Measurements from ENCODE around the gene TRUB2. TPM values are rescaled to one million over a fixed set of nuclear protein-coding genes. Genes with fewer than 3 reads are reported as not detected.

TRUB2 gene
- total RNA-seq, 1 experiment from 2014 or later: 42.1 TPM

- intact Hi-C loops (cut with micrococcal nuclease): loop anchor here (2.0 kb wide), 1 partner anchor 42 kb away; no protein-coding TSS in a partner anchor
- ChIA-PET CTCF (interaction anchor here (0.6 to 2.2 kb wide), 8 partner anchors 9 to 198 kb away, joined by 3 to 18 read pairs (median 4); partner anchors contain the start of gene CERCAM), POLR2A (interaction anchor here (0.7 to 1.2 kb wide), 6 partner anchors 8 to 331 kb away, joined by 3 to 4 read pairs (median 3); no protein-coding TSS in a partner anchor), RAD21 (ENCODE audit: low non-redundant PET in 1 of 2, low total read pairs in 2 of 2, uncharacterized antibody in 2 of 2, unreplicated experiment in 2 of 2) (interaction anchor here in 1 of 2 experiments (0.6 to 1.2 kb wide), 2 partner anchors 9 to 761 kb away, joined by 3 to 4 read pairs; no protein-coding TSS in a partner anchor)
- TSS peak; percentile 97 for BruUV-seq (replicated peaks)
- Histone ChIP-seq H3K36me3 (ENCODE audit: control insufficient read depth in 1 of 2, insufficient read depth in 2 of 2, low read length in 2 of 2) (no peaks in the 10 kb centered on the region; a peak in 1 of 4 replicates), H3K9me2 (ENCODE audit: insufficient read depth) (no peaks in the 10 kb centered on the region), H3K4me3 (replicated peaks in 1 of 2; ENCODE audit: low read depth in 1 of 2, low read length in 2 of 2) (peak within 1 kb of the TSS; percentile 67 to 91), H3K4me1 (ENCODE audit: control insufficient read depth in 1 of 2, insufficient read depth in 2 of 2, low read length in 2 of 2) (peaks cover 13 to 16% of the 10 kb centered on the region in 2 experiments; a peak in 3 of 4 replicates), H4K20me1 (ENCODE audit: insufficient read depth) (no peaks in the 10 kb centered on the region), H3K27ac (ENCODE audit: low read depth, low read length) (peak within 1 kb of the TSS; percentile 79), H3K9me3 (ENCODE audit: control insufficient read depth in 1 of 2, insufficient read depth in 1 of 2, low read depth in 1 of 2, low read length in 2 of 2) (no peaks in the 10 kb centered on the region), H2AFZ (ENCODE audit: low read depth, low read length, poor library complexity, severe bottlenecking) (peak within 1 kb of the TSS; percentile 76), H3K27me3 (ENCODE audit: insufficient read depth, low read length) (no peaks in the 10 kb centered on the region), H3K9ac (ENCODE audit: low read length) (peak within 1 kb of the TSS; percentile 81), H3K4me2 (ENCODE audit: low read length) (peak within 1 kb of the TSS; percentile 89), H3K79me2 (ENCODE audit: insufficient read depth, low read length) (peaks cover 47% of the 10 kb centered on the region)
- 0 out of 6 replicates have a peak, but pooled peaks of 1 of the 3 experiments have one; percentile 16 for TF ChIP-seq CTCF (IDR thresholded peaks at IDR 0.05 in 2 of 3, conservative IDR thresholded peaks at IDR 0.05 in 1 of 3; ENCODE audit: borderline replicate concordance in 1 of 3, insufficient read depth in 1 of 3, low read depth in 2 of 3, low read length in 2 of 3)
- TF ChIP-seq EZH2phosphoT487 (IDR thresholded peaks at IDR 0.05; ENCODE audit: borderline replicate concordance): no peak
- TF ChIP-seq POLR2AphosphoS5 (IDR thresholded peaks at IDR 0.05; ENCODE audit: low read depth, low read length): peak; percentile 94
- TF ChIP-seq SRF (IDR thresholded peaks at IDR 0.05; ENCODE audit: low read depth): no peak
- TF ChIP-seq YY1 (IDR thresholded peaks at IDR 0.05; ENCODE audit: extremely low read depth, insufficient replicate concordance, low read depth, low read length): peak; percentile 97
- no peak for TF ChIP-seq ATF3 (IDR thresholded peaks at IDR 0.05)
- TF ChIP-seq POLR2A (IDR thresholded peaks at IDR 0.05; ENCODE audit: borderline replicate concordance, extremely low read depth, insufficient read depth, insufficient read length): peak; percentile 74
- no peak for TF ChIP-seq RAD21 (IDR thresholded peaks at IDR 0.05; ENCODE audit: low read depth)
- peak; percentile 51; the same call in 1 of the 2 replicates for TF ChIP-seq ZFX (IDR thresholded peaks at IDR 0.05)
- ATAC-seq: peak; percentile 89
- peak; percentile 88 for DNase-seq (ENCODE audit: low read depth, low spot score)
Observed at GRCh38 chr9:128370752-128371629, 48.7 kb upstream of the TRUB2 start, which contains the start of gene URM1. URM1 (plus strand) TSS chr9:128371374; CDS start chr9:128371381, 7 bp downstream.

All from HCT116 (cell line).